Keratinocyte (primary cell): ENCODE data around the gene GRWD1.

Experiments
- EZH2 ChIP-seq: IDR thresholded peaks from one replicate; pipeline ENCODE4 v1.6.1; 2012; ENCODE audit warnings: inconsistent platforms, mild to moderate bottlenecking, low read length, moderate library complexity
- TF ChIP-seq, protein P1 (sequence below), 3 experiments: IDR thresholded peaks in 1 of 3; conservative IDR thresholded peaks in 1 of 3; optimal IDR thresholded peaks in 1 of 3; 2 replicates in 2 of 3; 3 replicates in 1 of 3; pipeline versions ENCODE3 to v1.5.1; 2011; ENCODE audit warnings: low read length in 3 of 3, mild to moderate bottlenecking in 3 of 3, moderate library complexity in 2 of 3, control low read depth in 1 of 3, inconsistent platforms in 1 of 3; ENCODE audit not compliant: insufficient read depth in 2 of 3; ENCODE audit errors: extremely low read depth in 1 of 3

DNA sequence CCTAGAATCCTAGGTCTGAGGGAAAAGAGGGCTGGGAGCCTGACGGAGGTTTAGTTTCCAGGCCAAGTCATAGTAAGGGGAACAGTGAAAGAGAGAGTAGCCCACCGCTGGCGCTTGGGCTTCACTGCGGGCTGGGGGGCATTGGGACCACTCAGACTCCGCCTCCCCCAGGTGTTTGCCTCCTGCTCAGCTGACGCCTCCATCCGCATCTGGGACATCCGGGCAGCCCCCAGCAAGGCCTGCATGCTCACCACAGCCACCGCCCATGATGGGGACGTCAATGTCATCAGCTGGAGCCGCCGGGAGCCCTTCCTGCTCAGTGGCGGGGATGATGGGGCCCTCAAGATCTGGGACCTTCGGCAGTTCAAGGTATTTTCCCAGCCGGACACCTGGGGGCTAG, 5.1 kb downstream of the GRWD1 start:
- TF ChIP-seq, protein P1, sequence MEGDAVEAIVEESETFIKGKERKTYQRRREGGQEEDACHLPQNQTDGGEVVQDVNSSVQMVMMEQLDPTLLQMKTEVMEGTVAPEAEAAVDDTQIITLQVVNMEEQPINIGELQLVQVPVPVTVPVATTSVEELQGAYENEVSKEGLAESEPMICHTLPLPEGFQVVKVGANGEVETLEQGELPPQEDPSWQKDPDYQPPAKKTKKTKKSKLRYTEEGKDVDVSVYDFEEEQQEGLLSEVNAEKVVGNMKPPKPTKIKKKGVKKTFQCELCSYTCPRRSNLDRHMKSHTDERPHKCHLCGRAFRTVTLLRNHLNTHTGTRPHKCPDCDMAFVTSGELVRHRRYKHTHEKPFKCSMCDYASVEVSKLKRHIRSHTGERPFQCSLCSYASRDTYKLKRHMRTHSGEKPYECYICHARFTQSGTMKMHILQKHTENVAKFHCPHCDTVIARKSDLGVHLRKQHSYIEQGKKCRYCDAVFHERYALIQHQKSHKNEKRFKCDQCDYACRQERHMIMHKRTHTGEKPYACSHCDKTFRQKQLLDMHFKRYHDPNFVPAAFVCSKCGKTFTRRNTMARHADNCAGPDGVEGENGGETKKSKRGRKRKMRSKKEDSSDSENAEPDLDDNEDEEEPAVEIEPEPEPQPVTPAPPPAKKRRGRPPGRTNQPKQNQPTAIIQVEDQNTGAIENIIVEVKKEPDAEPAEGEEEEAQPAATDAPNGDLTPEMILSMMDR (optimal IDR thresholded peaks at IDR 0.05 in 1 of 3, IDR thresholded peaks at IDR 0.05 in 1 of 3, conservative IDR thresholded peaks at IDR 0.05 in 1 of 3; ENCODE audit: extremely low read depth in 1 of 3, insufficient read depth in 2 of 3, low read length in 3 of 3) = no peak
- no peak for TF ChIP-seq EZH2
